ENCODE results near the gene MEAK7. TPM values are rescaled to one million over a fixed set of nuclear protein-coding genes. Genes with fewer than 3 reads are reported as not detected.

Gene MEAK7
- total RNA-seq, 1 donor from 2014 or later = 18.4 TPM

GRCh38 chr16:84487358-84487757 lies 17.1 kb downstream of the MEAK7 start:
- H4K20me1 ChIP-seq (ENCODE audit: low read depth) = no peaks in the 10 kb centered on the region
- no peak overlapping the region for H3K27ac ChIP-seq
- H3K9me3 ChIP-seq (ENCODE audit: low read depth) = no peaks in the 10 kb centered on the region
- peaks cover 4% of the 10 kb centered on the region for H3K36me3 ChIP-seq
- Mint-ChIP-seq H3K9me3 (peaks cover 3% of the 10 kb centered on the region), H3K27ac (no peak overlapping the region), H3K27me3 (ENCODE audit: insufficient read depth, low read depth) (no peaks in the 10 kb centered on the region), H3K4me1 (peaks cover 4% of the 10 kb centered on the region), H3K4me3 (no peak overlapping the region), H3K36me3 (peaks cover 23% of the 10 kb centered on the region)
- no peaks in the 10 kb centered on the region for H3F3A ChIP-seq (ENCODE audit: low read depth)
- TF ChIP-seq EZH2 (IDR thresholded peaks at IDR 0.05) = no peak
- TF ChIP-seq EZH2phosphoT487 (IDR thresholded peaks at IDR 0.05) = no peak
- no peak for TF ChIP-seq CTCF (IDR thresholded peaks at IDR 0.05)
- H3K4me1 ChIP-seq = no peaks in the 10 kb centered on the region
- no peak for DNase-seq (ENCODE audit: low spot score)
- H3K4me3 ChIP-seq = no peak overlapping the region
- H3K27me3 ChIP-seq = no peaks in the 10 kb centered on the region
- no peaks in the 10 kb centered on the region for H3K79me2 ChIP-seq (ENCODE audit: low read depth)
- H3K9ac ChIP-seq = no peak overlapping the region
- no peak overlapping the region for H3K4me2 ChIP-seq
- no peak overlapping the region for H2AFZ ChIP-seq (replicated peaks)

GRCh38 chr16:84486551-84487235 lies 17.8 kb downstream of the MEAK7 start:
- Mint-ChIP-seq H3K9me3 (no peaks in the 10 kb centered on the region), H3K4me3 (no peak overlapping the region), H3K36me3 (peaks cover 19% of the 10 kb centered on the region), H3K27ac (no peak overlapping the region), H3K4me1 (peaks cover 4% of the 10 kb centered on the region), H3K27me3 (ENCODE audit: insufficient read depth, low read depth) (no peaks in the 10 kb centered on the region)
- no peaks in the 10 kb centered on the region for H3K27me3 ChIP-seq
- no peaks in the 10 kb centered on the region for H3K4me1 ChIP-seq
- H3K36me3 ChIP-seq = peaks cover 4% of the 10 kb centered on the region
- no peaks in the 10 kb centered on the region for H3K79me2 ChIP-seq (ENCODE audit: low read depth)
- H3K27ac ChIP-seq = no peak overlapping the region
- H2AFZ ChIP-seq (replicated peaks) = no peak overlapping the region
- TF ChIP-seq EZH2phosphoT487 (IDR thresholded peaks at IDR 0.05) (no peak), CTCF (IDR thresholded peaks at IDR 0.05) (no peak), EZH2 (IDR thresholded peaks at IDR 0.05) (no peak)
- no peak overlapping the region for H3K4me2 ChIP-seq
- no peaks in the 10 kb centered on the region for H4K20me1 ChIP-seq (ENCODE audit: low read depth)
- DNase-seq (ENCODE audit: low spot score) = no peak
- H3K9me3 ChIP-seq (ENCODE audit: low read depth) = no peaks in the 10 kb centered on the region
- H3K9ac ChIP-seq = no peak overlapping the region
- H3F3A ChIP-seq (ENCODE audit: low read depth) = no peaks in the 10 kb centered on the region
- H3K4me3 ChIP-seq = no peak overlapping the region

DNA sequence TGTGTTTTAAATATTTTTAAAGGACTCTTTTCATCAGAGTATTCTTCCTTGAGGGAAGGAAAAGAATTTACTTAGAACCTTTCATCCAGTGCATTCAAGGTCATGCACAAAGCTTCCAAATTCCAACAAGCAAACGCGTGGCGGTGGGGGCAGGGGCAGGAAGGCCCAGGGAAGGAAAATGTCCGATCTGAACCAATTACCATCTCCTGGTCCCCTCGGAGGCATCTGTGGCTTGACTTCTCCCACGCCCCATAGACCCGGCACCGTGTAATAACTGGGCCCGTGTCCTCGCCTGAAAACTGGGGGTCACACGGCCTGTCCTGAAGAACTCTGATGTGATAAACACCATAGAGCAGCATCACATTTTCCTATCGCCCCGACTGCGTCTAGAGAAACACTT lies 18.3 kb downstream of the MEAK7 start:
- no peak overlapping the region for H3K4me3 Mint-ChIP-seq
- H3K4me1 Mint-ChIP-seq = peaks cover 4% of the 10 kb centered on the region
- no peak overlapping the region for H3K4me3 ChIP-seq
- DNase-seq (ENCODE audit: low spot score) = no peak
- H4K20me1 ChIP-seq (ENCODE audit: low read depth) = no peaks in the 10 kb centered on the region
- peaks cover 4% of the 10 kb centered on the region for H3K36me3 ChIP-seq
- H3K9me3 ChIP-seq (ENCODE audit: low read depth) = no peaks in the 10 kb centered on the region
- H2AFZ ChIP-seq (replicated peaks) = no peak overlapping the region
- H3K27me3 ChIP-seq = no peaks in the 10 kb centered on the region
- H3F3A ChIP-seq (ENCODE audit: low read depth) = no peaks in the 10 kb centered on the region
- H3K27me3 Mint-ChIP-seq (ENCODE audit: insufficient read depth, low read depth) = no peaks in the 10 kb centered on the region
- H3K9ac ChIP-seq = no peak overlapping the region
- no peak overlapping the region for H3K4me2 ChIP-seq
- H3K9me3 Mint-ChIP-seq = no peaks in the 10 kb centered on the region
- no peak overlapping the region for H3K27ac Mint-ChIP-seq
- H3K27ac ChIP-seq = no peak overlapping the region
- H3K79me2 ChIP-seq (ENCODE audit: low read depth) = no peaks in the 10 kb centered on the region
- TF ChIP-seq EZH2 (IDR thresholded peaks at IDR 0.05) (no peak), CTCF (IDR thresholded peaks at IDR 0.05) (no peak), EZH2phosphoT487 (IDR thresholded peaks at IDR 0.05) (no peak)
- H3K4me1 ChIP-seq = no peaks in the 10 kb centered on the region
- peaks cover 19% of the 10 kb centered on the region for H3K36me3 Mint-ChIP-seq

Measured in neural progenitor cell (in vitro differentiated cells).